Motor neuron (in vitro differentiated cells): ENCODE results near the gene AKAP10. TPM values are rescaled to one million over a fixed set of nuclear protein-coding genes. Genes with fewer than 3 reads are reported as not detected.

Experiments used
- ATAC-seq, 8 experiments: fragments of 200-7000 bp; cut with Tn5 transposase; replicated peaks in 6 of 8; 2 replicates each; pipeline ENCODE4 v1.8.0; 2021; ENCODE audit warnings: mild to moderate bottlenecking in 8 of 8, moderate library complexity in 8 of 8
- H3K27ac ChIP-seq, 2 donors: fragments of 250-450 bp; sonication (Bioruptor Pico); 2 replicates each; pipeline ENCODE4 v1.9.0; 2021; ENCODE audit warnings: antibody characterized with exemption in 2 of 2, mild to moderate bottlenecking in 2 of 2, moderate library complexity in 1 of 2
- H3K4me1 ChIP-seq, 2 donors: fragments of 250-450 bp; sonication (Bioruptor Pico); replicated peaks in 1 of 2; 2 replicates each; pipeline ENCODE4 v1.6.1; 2021; ENCODE audit warnings: antibody characterized with exemption in 2 of 2, mild to moderate bottlenecking in 2 of 2, moderate library complexity in 1 of 2
- H3K4me3 ChIP-seq, 5 donors: fragments of 250-450 bp; sonication (Bioruptor Pico); 2 replicates each; pipeline ENCODE4 v1.9.0; 2021; ENCODE audit warnings: antibody characterized with exemption in 5 of 5, mild to moderate bottlenecking in 5 of 5, moderate library complexity in 4 of 5
- WGBS, 10 experiments: fragments of 450-650 bp; shearing (Covaris generic); methylation state at CpG; one replicate each; pipeline ENCODE4 v1.0.0; 2022; 5-methylcytosine and 5-hydroxymethylcytosine counted together
- in situ Hi-C, 9 experiments: fragments of 400-800 bp; cut with MboI; loops; one replicate each; pipeline ENCODE4 v1.15.0; 2021; ENCODE audit warnings: low sequenced_read_pairs in 9 of 9, low pct_unique_long_range_greater_than_20kb in 2 of 9; ENCODE audit not compliant: unreplicated experiment in 9 of 9
- total RNA-seq, 8 experiments: library from RNA; unstranded; fragments of 300-600 nt; gene quantifications; 2 replicates each; pipeline versions ENCODE4 v1.2.3 to v1.2.4, GENCODE V29; 2022

Gene AKAP10
- total RNA-seq, 8 experiments from 2014 or later, result 14.2 to 53.2 (median 19.1) TPM

DNA sequence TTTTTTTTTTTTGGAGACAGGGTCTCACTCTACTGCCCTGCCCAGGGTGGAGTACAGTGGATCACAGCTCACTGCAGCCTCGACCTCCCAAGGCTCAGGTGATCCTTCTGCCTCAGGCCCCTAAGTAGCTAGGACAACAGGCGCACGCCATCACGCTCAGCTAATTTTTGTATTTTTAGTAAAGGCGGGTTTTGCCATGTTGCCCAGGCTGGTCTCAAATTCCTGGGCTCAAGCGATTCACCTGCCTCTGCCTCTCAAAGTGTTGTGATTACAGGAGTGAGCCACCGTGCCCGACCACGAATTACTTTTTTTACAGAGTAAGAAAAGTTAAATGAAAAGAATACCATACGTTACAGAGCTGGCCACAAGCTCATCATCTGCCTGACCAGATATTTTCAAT lies 38.9 kb downstream of the AKAP10 start:
- no peaks in the 10 kb centered on the region for H3K4me1 ChIP-seq
- in situ Hi-C loops, result loop anchor here in 1 of 9 experiments (25.0 kb wide), 1 partner anchor 101 kb away; no protein-coding TSS in a partner anchor
- H3K4me3 ChIP-seq, result no peak overlapping the region
- H3K27ac ChIP-seq, result no peak overlapping the region
- WGBS, 10 experiments, result 96 to 100% (median 99%) methylated on average over 1 to 10 of the region's 10 CpGs; no CpG with 5 or more reads in 1 of the 10 experiments
- ATAC-seq, result no peak

DNA sequence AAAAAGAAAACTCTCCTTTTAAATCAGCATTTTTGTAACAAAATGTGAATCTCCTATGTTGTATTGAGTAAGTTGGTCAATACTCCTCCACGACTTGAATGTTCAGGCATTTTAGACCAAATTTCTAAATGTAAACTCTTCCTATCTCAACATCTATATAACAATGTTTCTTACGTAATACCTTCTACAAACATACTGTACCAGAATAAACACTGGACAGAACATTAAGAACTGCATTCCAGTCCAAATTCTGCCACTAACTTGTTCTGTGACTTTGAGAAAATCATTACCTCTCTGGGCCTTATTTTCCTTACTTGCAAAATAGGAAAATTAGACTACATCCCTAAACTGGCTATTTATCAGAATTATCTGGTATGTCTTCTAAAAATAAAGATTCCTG lies 40.1 kb downstream of the AKAP10 start:
- Histone ChIP-seq H3K4me3 (no peak overlapping the region), H3K27ac (no peak overlapping the region), H3K4me1 (no peaks in the 10 kb centered on the region)
- in situ Hi-C loops, result loop anchor here in 1 of 9 experiments (25.0 kb wide), 1 partner anchor 100 kb away; no protein-coding TSS in a partner anchor
- ATAC-seq, result no peak
- 80 to 100% (median 100%) methylated on average over 1 to 2 of the region's 2 CpGs; no CpG with 5 or more reads in 2 of the 10 experiments for WGBS, 10 experiments

- in situ Hi-C loops, result loop anchor here in 1 of 9 experiments (25.0 kb wide), 1 partner anchor 98 kb away; no protein-coding TSS in a partner anchor
- H3K4me3 ChIP-seq, result no peak overlapping the region
- no peak overlapping the region for H3K27ac ChIP-seq
- no peak for ATAC-seq
- H3K4me1 ChIP-seq, result no peaks in the 10 kb centered on the region
- WGBS, 10 experiments, result 83 to 100% (median 100%) methylated on average over 1 to 2 of the region's 2 CpGs; no CpG with 5 or more reads in 3 of the 10 experiments
Measured at GRCh38 chr17:19935169-19935568, 42.5 kb downstream of the AKAP10 start.

- no peak for ATAC-seq
- WGBS, 10 experiments, result 83 to 100% (median 97%) methylated on average over 1 to 5 of the region's 5 CpGs
- H3K4me3 ChIP-seq, result no peak overlapping the region
- no peak overlapping the region for H3K27ac ChIP-seq
- H3K4me1 ChIP-seq, result no peaks in the 10 kb centered on the region
- in situ Hi-C loops, result loop anchor here in 1 of 9 experiments (25.0 kb wide), 1 partner anchor 96 kb away; no protein-coding TSS in a partner anchor
Measured at GRCh38 chr17:19933628-19934027, 44.0 kb downstream of the AKAP10 start.

GRCh38 chr17:19933221-19933620 lies 44.4 kb downstream of the AKAP10 start:
- no peak for ATAC-seq

GRCh38 chr17:19928299-19928698 lies 49.3 kb downstream of the AKAP10 start:
- 80 to 100% (median 100%) methylated on average over 1 to 2 of the region's 4 CpGs; no CpG with 5 or more reads in 2 of the 10 experiments for WGBS, 10 experiments
- no peak for ATAC-seq
- in situ Hi-C loops, result loop anchor here in 1 of 9 experiments (25.0 kb wide), 1 partner anchor 91 kb away; no protein-coding TSS in a partner anchor
- H3K27ac ChIP-seq, result no peak overlapping the region
- no peaks in the 10 kb centered on the region for H3K4me1 ChIP-seq
- no peak overlapping the region for H3K4me3 ChIP-seq

More at GRCh38 chr17:19933221-19933620, 44.4 kb downstream of the AKAP10 start:
- WGBS, 10 experiments, result 80 to 100% (median 98%) methylated on average over 1 to 5 of the region's 5 CpGs; no CpG with 5 or more reads in 4 of the 10 experiments
- Histone ChIP-seq H3K27ac (no peak overlapping the region), H3K4me1 (no peaks in the 10 kb centered on the region), H3K4me3 (no peak overlapping the region)
- in situ Hi-C loops, result loop anchor here in 1 of 9 experiments (25.0 kb wide), 1 partner anchor 96 kb away; no protein-coding TSS in a partner anchor

GRCh38 chr17:19915245-19915978 lies 62.2 kb downstream of the AKAP10 start:
- H3K27ac ChIP-seq, result no peak overlapping the region
- peak in 3 of 8 experiments; percentile 86 to 96 (median 86) for ATAC-seq
- H3K4me3 ChIP-seq, result no peak overlapping the region
- H3K4me1 ChIP-seq, result no peaks in the 10 kb centered on the region
- in situ Hi-C loops, result no loop called here
- 0 to 100% (median 86%) methylated on average over 1 to 2 of the region's 2 CpGs; no CpG with 5 or more reads in 1 of the 10 experiments for WGBS, 10 experiments

- H3K27ac ChIP-seq, result no peak overlapping the region
- 75 to 100% (median 82%) methylated on average over 1 to 2 of the region's 2 CpGs; no CpG with 5 or more reads in 1 of the 10 experiments for WGBS, 10 experiments
- no peaks in the 10 kb centered on the region for H3K4me1 ChIP-seq
- ATAC-seq, result no peak
- in situ Hi-C loops, result no loop called here
- H3K4me3 ChIP-seq, result no peak overlapping the region
Measured at GRCh38 chr17:19911033-19911432, 66.6 kb downstream of the AKAP10 start.

GRCh38 chr17:19909139-19909538 lies 68.5 kb downstream of the AKAP10 start:
- peak in 3 of 8 experiments; percentile 17 to 93 (median 67) for ATAC-seq
- no peak overlapping the region for H3K4me3 ChIP-seq
- no peaks in the 10 kb centered on the region for H3K4me1 ChIP-seq
- H3K27ac ChIP-seq, result no peak overlapping the region
- 3 to 100% (median 91%) methylated on average over 1 to 6 of the region's 6 CpGs for WGBS, 10 experiments
- in situ Hi-C loops, result no loop called here

DNA sequence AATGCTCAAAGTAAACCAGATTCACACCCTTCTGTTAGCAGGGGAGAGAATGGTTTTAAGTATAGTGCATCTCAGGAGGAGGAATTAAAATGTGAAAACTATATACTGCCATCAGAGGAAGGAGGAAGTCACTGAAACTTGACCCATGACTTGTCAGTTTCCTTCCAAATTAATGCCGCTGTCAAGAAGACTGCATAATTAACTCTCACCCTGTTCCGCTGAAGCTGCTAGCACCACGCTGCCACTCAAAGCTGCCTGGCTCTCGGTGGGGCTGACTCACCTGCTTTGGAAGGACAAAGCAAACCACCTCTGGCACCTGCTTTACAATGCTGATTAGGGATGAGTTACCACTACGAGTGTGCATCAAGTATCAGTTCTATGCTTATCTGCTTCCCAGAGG lies 72.1 kb downstream of the AKAP10 start:
- Histone ChIP-seq H3K4me3 (no peak overlapping the region), H3K27ac (no peak overlapping the region), H3K4me1 (no peaks in the 10 kb centered on the region)
- 60 to 100% (median 83%) methylated on average over 1 to 5 of the region's 5 CpGs; no CpG with 5 or more reads in 3 of the 10 experiments for WGBS, 10 experiments
- ATAC-seq, result no peak
- in situ Hi-C loops, result no loop called here

- ATAC-seq, result no peak
- WGBS, 10 experiments, result 80 to 100% (median 92%) methylated on average over 1 to 5 of the region's 5 CpGs; no CpG with 5 or more reads in 3 of the 10 experiments
- H3K27ac ChIP-seq, result no peak overlapping the region
- in situ Hi-C loops, result no loop called here
- H3K4me3 ChIP-seq, result no peak overlapping the region
- no peaks in the 10 kb centered on the region for H3K4me1 ChIP-seq
Measured at GRCh38 chr17:19904924-19905323, 72.7 kb downstream of the AKAP10 start.

GRCh38 chr17:19904412-19904811 lies 73.2 kb downstream of the AKAP10 start:
- no peak for ATAC-seq
- no peak overlapping the region for H3K4me3 ChIP-seq
- in situ Hi-C loops, result no loop called here
- H3K4me1 ChIP-seq, result no peaks in the 10 kb centered on the region
- H3K27ac ChIP-seq, result no peak overlapping the region

GRCh38 chr17:19900809-19901208 lies 76.8 kb downstream of the AKAP10 start:
- WGBS, 10 experiments, result 86 to 100% (median 94%) methylated on average over 1 to 2 of the region's 2 CpGs; no CpG with 5 or more reads in 7 of the 10 experiments
- no peak overlapping the region for H3K4me3 ChIP-seq
- ATAC-seq, result peak in 1 of 8 experiments; percentile 40
- no peak overlapping the region for H3K27ac ChIP-seq
- H3K4me1 ChIP-seq, result no peaks in the 10 kb centered on the region
- in situ Hi-C loops, result no loop called here
